ENCODE data around the gene ICA1. TPM values are rescaled to one million over a fixed set of nuclear protein-coding genes. Genes with fewer than 3 reads are reported as not detected.
A peak's percentile ranks its signal among the peaks of the same experiment; 100 is the strongest.

Gene ICA1
- total RNA-seq, 1 donor: 0.45 TPM

- no peak overlapping the region for H3K4me3 ChIP-seq (ENCODE audit: low read depth, low read length)
- no peak for DNase-seq (ENCODE audit: low read depth)
- TF ChIP-seq CTCF (IDR thresholded peaks at IDR 0.05; ENCODE audit: insufficient read depth, low read length): no peak
Observed at GRCh38 chr7:8128449-8129317, 133.3 kb downstream of the ICA1 start.

GRCh38 chr7:8126601-8127167, 135.3 kb downstream of the ICA1 start:
- no peak overlapping the region for H3K4me3 ChIP-seq (ENCODE audit: low read depth, low read length)
- TF ChIP-seq CTCF (IDR thresholded peaks at IDR 0.05; ENCODE audit: insufficient read depth, low read length): no peak
- no peak for DNase-seq (ENCODE audit: low read depth)

- DNase-seq (ENCODE audit: low read depth): no peak
- H3K4me3 ChIP-seq (ENCODE audit: low read depth, low read length): no peak overlapping the region
- TF ChIP-seq CTCF (IDR thresholded peaks at IDR 0.05; ENCODE audit: insufficient read depth, low read length): no peak
Observed at GRCh38 chr7:8125680-8126444, 136.1 kb downstream of the ICA1 start.

- no peak for TF ChIP-seq CTCF (IDR thresholded peaks at IDR 0.05; ENCODE audit: insufficient read depth, low read length)
- DNase-seq (ENCODE audit: low read depth): no peak
- no peak overlapping the region for H3K4me3 ChIP-seq (ENCODE audit: low read depth, low read length)
Observed at GRCh38 chr7:8121243-8121642, 140.7 kb downstream of the ICA1 start.

GRCh38 chr7:8120390-8121058, 141.4 kb downstream of the ICA1 start:
- no peak for TF ChIP-seq CTCF (IDR thresholded peaks at IDR 0.05; ENCODE audit: insufficient read depth, low read length)
- no peak for DNase-seq (ENCODE audit: low read depth)
- H3K4me3 ChIP-seq (ENCODE audit: low read depth, low read length): no peak overlapping the region

- no peak overlapping the region for H3K4me3 ChIP-seq (ENCODE audit: low read depth, low read length)
- DNase-seq (ENCODE audit: low read depth): peak; percentile 11
- TF ChIP-seq CTCF (IDR thresholded peaks at IDR 0.05; ENCODE audit: insufficient read depth, low read length): no peak
Observed at GRCh38 chr7:8119262-8119661, 142.7 kb downstream of the ICA1 start.

Data from fibroblast of the aortic adventitia (primary cell).